Parathyroid adenoma (tissue), 2 donors: Measurements from ENCODE around the gene DISP2.

ENCODE experiments used
- H2AFZ ChIP-seq: fragments of 300-600 bp; sonication (generic); one replicate; pipeline ENCODE4 v1.7.0; 2017; ENCODE audit warnings: antibody characterized with exemption, mild to moderate bottlenecking
- H3K27ac ChIP-seq: fragments of 300-600 bp; sonication (generic); one replicate; pipeline ENCODE4 v1.7.0; 2017
- H3K27me3 ChIP-seq: fragments of 300-600 bp; sonication (generic); one replicate; pipeline ENCODE4 v1.7.0; 2017; ENCODE audit warnings: low read length; ENCODE audit not compliant: control insufficient read depth, insufficient read depth
- H3K36me3 ChIP-seq: fragments of 300-600 bp; sonication (generic); one replicate; pipeline ENCODE4 v1.7.0; 2017; ENCODE audit warnings: low read length; ENCODE audit not compliant: control insufficient read depth, insufficient read depth
- H3K4me1 ChIP-seq: fragments of 300-600 bp; sonication (generic); one replicate; pipeline ENCODE4 v1.7.0; 2017; ENCODE audit warnings: control low read depth
- H3K4me2 ChIP-seq: fragments of 300-600 bp; sonication (generic); one replicate; pipeline ENCODE4 v1.7.0; 2017; ENCODE audit warnings: low read length
- H3K4me3 ChIP-seq: fragments of 300-600 bp; sonication (generic); one replicate; pipeline ENCODE4 v1.7.0; 2017; ENCODE audit warnings: low read depth, low read length
- H3K79me2 ChIP-seq: fragments of 300-600 bp; sonication (generic); one replicate; pipeline ENCODE4 v1.7.0; 2017; ENCODE audit warnings: control low read depth
- H3K9ac ChIP-seq: fragments of 300-600 bp; sonication (generic); one replicate; pipeline ENCODE4 v1.7.0; 2017; ENCODE audit warnings: mild to moderate bottlenecking
- H3K9me3 ChIP-seq: fragments of 300-600 bp; sonication (generic); one replicate; pipeline ENCODE4 v1.7.0; 2017; ENCODE audit warnings: low read length; ENCODE audit not compliant: control insufficient read depth
- CTCF ChIP-seq: fragments of 300-600 bp; sonication (generic); IDR thresholded peaks from one replicate; pipeline ENCODE4 v1.7.0; 2017; ENCODE audit warnings: antibody characterized with exemption, mild to moderate bottlenecking
- donor health status: primary hyperparathyroidism.

Gene DISP2

GRCh38 chr15:40358471-40359353 lies 693 bp downstream of the DISP2 start:
- Histone ChIP-seq H3K36me3 (no peaks in the 10 kb centered on the region), H3K27me3 (no peaks in the 10 kb centered on the region), H3K4me3 (no peak overlapping the region), H2AFZ (peak overlapping the region; percentile 81), H3K9me3 (no peaks in the 10 kb centered on the region), H3K79me2 (no peaks in the 10 kb centered on the region), H3K27ac (no peak overlapping the region), H3K9ac (no peak overlapping the region), H3K4me1 (peaks cover 10% of the 10 kb centered on the region), H3K4me2 (peak overlapping the region; percentile 50)
- TF ChIP-seq CTCF: no peak

DNA sequence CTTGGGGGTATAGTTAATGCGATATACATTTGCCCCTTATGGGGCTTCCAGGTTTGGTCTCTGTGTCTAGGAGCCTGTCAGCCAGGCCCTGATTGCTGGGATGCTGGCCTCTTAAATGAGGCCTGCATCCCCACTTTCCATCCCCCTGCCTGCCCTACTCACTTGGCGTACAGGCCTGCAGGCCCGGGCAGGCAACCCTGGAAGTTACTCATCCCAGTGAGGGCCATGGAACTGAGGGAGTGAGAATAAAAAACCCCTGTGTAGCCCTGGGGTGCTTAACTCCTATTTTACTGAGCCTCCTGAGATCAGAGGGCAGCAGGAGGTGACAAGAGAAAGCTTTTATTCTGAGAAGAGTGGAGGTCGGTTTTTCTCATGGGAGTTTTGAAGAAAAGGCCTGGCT lies 2.0 kb downstream of the DISP2 start:
- no peak for TF ChIP-seq CTCF
- Histone ChIP-seq H3K36me3 (no peaks in the 10 kb centered on the region), H3K27ac (no peak overlapping the region), H3K4me2 (no peak overlapping the region), H3K9me3 (no peaks in the 10 kb centered on the region), H2AFZ (no peak overlapping the region), H3K4me1 (peaks cover 2% of the 10 kb centered on the region), H3K27me3 (no peaks in the 10 kb centered on the region), H3K4me3 (no peak overlapping the region), H3K79me2 (no peaks in the 10 kb centered on the region), H3K9ac (no peak overlapping the region)

GRCh38 chr15:40361640-40362039 lies 3.6 kb downstream of the DISP2 start:
- Histone ChIP-seq H3K27ac (no peak overlapping the region), H3K9me3 (no peaks in the 10 kb centered on the region), H2AFZ (no peak overlapping the region), H3K36me3 (no peaks in the 10 kb centered on the region), H3K4me3 (no peak overlapping the region), H3K4me2 (no peak overlapping the region), H3K27me3 (no peaks in the 10 kb centered on the region), H3K9ac (no peak overlapping the region), H3K79me2 (no peaks in the 10 kb centered on the region), H3K4me1 (peaks cover 2% of the 10 kb centered on the region)
- no peak for TF ChIP-seq CTCF

GRCh38 chr15:40363611-40364010 lies 5.6 kb downstream of the DISP2 start:
- no peak overlapping the region for H3K4me2 ChIP-seq
- H3K27ac ChIP-seq: no peak overlapping the region
- H3K9me3 ChIP-seq: no peaks in the 10 kb centered on the region
- no peaks in the 10 kb centered on the region for H3K36me3 ChIP-seq
- H3K4me3 ChIP-seq: no peak overlapping the region
- H3K4me1 ChIP-seq: peaks cover under 1% of the 10 kb centered on the region
- no peaks in the 10 kb centered on the region for H3K79me2 ChIP-seq
- no peak for TF ChIP-seq CTCF
- H3K9ac ChIP-seq: no peak overlapping the region
- H2AFZ ChIP-seq: no peak overlapping the region
- no peaks in the 10 kb centered on the region for H3K27me3 ChIP-seq

- Histone ChIP-seq H3K27me3 (no peaks in the 10 kb centered on the region), H3K36me3 (no peaks in the 10 kb centered on the region), H2AFZ (no peak overlapping the region), H3K27ac (no peak overlapping the region), H3K9me3 (no peaks in the 10 kb centered on the region), H3K4me2 (no peak overlapping the region), H3K79me2 (no peaks in the 10 kb centered on the region), H3K4me1 (no peaks in the 10 kb centered on the region), H3K4me3 (no peak overlapping the region), H3K9ac (no peak overlapping the region)
- TF ChIP-seq CTCF: no peak
These were observed 6.2 kb downstream of the DISP2 start for GRCh38 chr15:40364251-40364650.
